Osteocyte (in vitro differentiated cells): ENCODE measurements around the gene ZFR. TPM values are rescaled to one million over a fixed set of nuclear protein-coding genes. Genes with fewer than 3 reads are reported as not detected.

Experiments
- DNase-seq: peaks from one replicate; pipeline ENCODE4 v3.0.0; 2021; ENCODE audit warnings: mixed read lengths; ENCODE audit not compliant: unreplicated experiment; ENCODE audit errors: extremely low spot score
- H3K27ac Mint-ChIP-seq: one replicate; pipeline ENCODE4 v1.8.0; 2021; ENCODE audit warnings: mild to moderate bottlenecking, mixed read lengths; ENCODE audit not compliant: unreplicated experiment
- H3K27me3 Mint-ChIP-seq: one replicate; pipeline ENCODE4 v1.8.0; 2021; ENCODE audit warnings: mixed read lengths; ENCODE audit not compliant: unreplicated experiment
- H3K36me3 Mint-ChIP-seq: one replicate; pipeline ENCODE4 v1.8.0; 2021; ENCODE audit warnings: mixed read lengths; ENCODE audit not compliant: unreplicated experiment
- H3K4me1 Mint-ChIP-seq: one replicate; pipeline ENCODE4 v1.8.0; 2021; ENCODE audit warnings: mixed read lengths; ENCODE audit not compliant: unreplicated experiment
- H3K4me3 Mint-ChIP-seq: one replicate; pipeline ENCODE4 v1.8.0; 2021; ENCODE audit warnings: mild to moderate bottlenecking, moderate library complexity, mixed read lengths; ENCODE audit not compliant: unreplicated experiment
- H3K9me3 Mint-ChIP-seq: one replicate; pipeline ENCODE4 v1.8.0; 2021; ENCODE audit warnings: mixed read lengths; ENCODE audit not compliant: unreplicated experiment
- CTCF ChIP-seq: fragments of 200-600 bp; sonication (generic); IDR thresholded peaks from 2 replicates; pipeline ENCODE4 v1.5.0; 2021; ENCODE audit warnings: antibody characterized with exemption, mild to moderate bottlenecking, moderate library complexity
- total RNA-seq: library from RNA; stranded (reverse); gene quantifications from 2 replicates; pipeline ENCODE4 v1.2.1, GENCODE V29; 2021

ZFR gene
- total RNA-seq, 1 donor from 2014 or later: 87.1 TPM

GRCh38 chr5:32312197-32312594 lies 132.3 kb downstream of the ZFR start:
- no peak for TF ChIP-seq CTCF
- peak overlapping the region; percentile 90 for H3K27ac Mint-ChIP-seq
- no peaks in the 10 kb centered on the region for H3K9me3 Mint-ChIP-seq
- peaks cover 23% of the 10 kb centered on the region for H3K4me1 Mint-ChIP-seq
- peaks cover 7% of the 10 kb centered on the region for H3K36me3 Mint-ChIP-seq
- H3K4me3 Mint-ChIP-seq: peak overlapping the region; percentile 84
- DNase-seq: peak; percentile 87
- no peaks in the 10 kb centered on the region for H3K27me3 Mint-ChIP-seq

GRCh38 chr5:32311404-32312196 lies 132.9 kb downstream of the ZFR start:
- TF ChIP-seq CTCF: no peak
- DNase-seq: no peak
- peak overlapping the region; percentile 84 for H3K4me3 Mint-ChIP-seq
- no peaks in the 10 kb centered on the region for H3K27me3 Mint-ChIP-seq
- no peaks in the 10 kb centered on the region for H3K9me3 Mint-ChIP-seq
- peak overlapping the region; percentile 90 for H3K27ac Mint-ChIP-seq
- peaks cover 7% of the 10 kb centered on the region for H3K36me3 Mint-ChIP-seq
- peaks cover 23% of the 10 kb centered on the region for H3K4me1 Mint-ChIP-seq

- no peak for DNase-seq
- H3K4me3 Mint-ChIP-seq: no peak overlapping the region
- no peaks in the 10 kb centered on the region for H3K27me3 Mint-ChIP-seq
- no peak for TF ChIP-seq CTCF
- peaks cover 8% of the 10 kb centered on the region for H3K36me3 Mint-ChIP-seq
- H3K9me3 Mint-ChIP-seq: no peaks in the 10 kb centered on the region
- H3K27ac Mint-ChIP-seq: no peak overlapping the region
- peaks cover 23% of the 10 kb centered on the region for H3K4me1 Mint-ChIP-seq
Observed at GRCh38 chr5:32309761-32310160, 134.8 kb downstream of the ZFR start.

- Mint-ChIP-seq H3K27ac (peak overlapping the region; percentile 19), H3K36me3 (peaks cover 11% of the 10 kb centered on the region), H3K9me3 (no peaks in the 10 kb centered on the region), H3K4me1 (peaks cover 27% of the 10 kb centered on the region), H3K4me3 (no peak overlapping the region), H3K27me3 (no peaks in the 10 kb centered on the region)
- no peak for DNase-seq
- no peak for TF ChIP-seq CTCF
Observed at GRCh38 chr5:32308946-32309345, 135.6 kb downstream of the ZFR start.

- Mint-ChIP-seq H3K27me3 (no peaks in the 10 kb centered on the region), H3K36me3 (peaks cover 11% of the 10 kb centered on the region), H3K4me1 (peaks cover 33% of the 10 kb centered on the region), H3K27ac (no peak overlapping the region), H3K4me3 (no peak overlapping the region), H3K9me3 (no peaks in the 10 kb centered on the region)
- no peak for DNase-seq
- TF ChIP-seq CTCF: no peak
Observed at GRCh38 chr5:32307769-32308194, 136.8 kb downstream of the ZFR start.
